Testis (tissue), 2 donors: Measurements from ENCODE around the gene LRRC17.

Experiments used
- POLR2A ChIP-seq: fragments of 450-650 bp; IDR thresholded peaks from one replicate; pipeline ENCODE4 v1.6.1; 2017; ENCODE audit warnings: antibody characterized with exemption, mild to moderate bottlenecking, moderate library complexity
- TF ChIP-seq, protein P1 (sequence below), 3 experiments: fragments of 450-650 bp in 2 of 3; fragments of 200-600 bp in 1 of 3; sonication (generic) in 1 of 3; IDR thresholded peaks; one replicate each; pipeline ENCODE4 v1.5.1; 2016 to 2019; ENCODE audit warnings: antibody characterized with exemption in 3 of 3, mild to moderate bottlenecking in 2 of 3, moderate library complexity in 1 of 3

DNA sequence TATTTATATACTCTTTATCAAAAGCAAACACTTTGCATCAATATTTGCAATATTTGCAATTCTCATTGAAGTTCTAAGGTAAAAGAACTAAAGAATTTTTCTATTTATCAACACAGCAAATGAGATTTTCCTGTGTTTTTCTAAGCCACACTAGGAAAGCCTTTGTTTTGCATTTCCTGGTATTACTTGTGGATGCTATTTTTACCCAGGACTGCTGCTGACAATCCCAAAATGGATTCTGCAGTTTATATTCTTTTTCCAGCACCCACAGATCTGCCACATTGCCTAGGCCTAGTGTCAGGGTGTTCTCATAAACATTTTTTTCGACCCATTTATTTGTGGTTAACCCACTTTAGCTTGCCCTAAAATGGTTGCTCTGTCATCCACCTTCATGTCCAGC is 25.9 kb downstream of the LRRC17 start:
- TF ChIP-seq POLR2A, result no peak
- TF ChIP-seq, protein P1, sequence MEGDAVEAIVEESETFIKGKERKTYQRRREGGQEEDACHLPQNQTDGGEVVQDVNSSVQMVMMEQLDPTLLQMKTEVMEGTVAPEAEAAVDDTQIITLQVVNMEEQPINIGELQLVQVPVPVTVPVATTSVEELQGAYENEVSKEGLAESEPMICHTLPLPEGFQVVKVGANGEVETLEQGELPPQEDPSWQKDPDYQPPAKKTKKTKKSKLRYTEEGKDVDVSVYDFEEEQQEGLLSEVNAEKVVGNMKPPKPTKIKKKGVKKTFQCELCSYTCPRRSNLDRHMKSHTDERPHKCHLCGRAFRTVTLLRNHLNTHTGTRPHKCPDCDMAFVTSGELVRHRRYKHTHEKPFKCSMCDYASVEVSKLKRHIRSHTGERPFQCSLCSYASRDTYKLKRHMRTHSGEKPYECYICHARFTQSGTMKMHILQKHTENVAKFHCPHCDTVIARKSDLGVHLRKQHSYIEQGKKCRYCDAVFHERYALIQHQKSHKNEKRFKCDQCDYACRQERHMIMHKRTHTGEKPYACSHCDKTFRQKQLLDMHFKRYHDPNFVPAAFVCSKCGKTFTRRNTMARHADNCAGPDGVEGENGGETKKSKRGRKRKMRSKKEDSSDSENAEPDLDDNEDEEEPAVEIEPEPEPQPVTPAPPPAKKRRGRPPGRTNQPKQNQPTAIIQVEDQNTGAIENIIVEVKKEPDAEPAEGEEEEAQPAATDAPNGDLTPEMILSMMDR (IDR thresholded peaks at IDR 0.05), result no peak
